Measurements from ENCODE around the gene GPRC5D.

The GPRC5D gene

GRCh38 chr12:12943586-12944260, 8.2 kb downstream of the GPRC5D start:
- in situ Hi-C loops (cut with MboI; ENCODE audit: low pct_unique_long_range_greater_than_20kb, low sequenced_read_pairs), result no loop called here
- DNase-seq, result no peak

DNA sequence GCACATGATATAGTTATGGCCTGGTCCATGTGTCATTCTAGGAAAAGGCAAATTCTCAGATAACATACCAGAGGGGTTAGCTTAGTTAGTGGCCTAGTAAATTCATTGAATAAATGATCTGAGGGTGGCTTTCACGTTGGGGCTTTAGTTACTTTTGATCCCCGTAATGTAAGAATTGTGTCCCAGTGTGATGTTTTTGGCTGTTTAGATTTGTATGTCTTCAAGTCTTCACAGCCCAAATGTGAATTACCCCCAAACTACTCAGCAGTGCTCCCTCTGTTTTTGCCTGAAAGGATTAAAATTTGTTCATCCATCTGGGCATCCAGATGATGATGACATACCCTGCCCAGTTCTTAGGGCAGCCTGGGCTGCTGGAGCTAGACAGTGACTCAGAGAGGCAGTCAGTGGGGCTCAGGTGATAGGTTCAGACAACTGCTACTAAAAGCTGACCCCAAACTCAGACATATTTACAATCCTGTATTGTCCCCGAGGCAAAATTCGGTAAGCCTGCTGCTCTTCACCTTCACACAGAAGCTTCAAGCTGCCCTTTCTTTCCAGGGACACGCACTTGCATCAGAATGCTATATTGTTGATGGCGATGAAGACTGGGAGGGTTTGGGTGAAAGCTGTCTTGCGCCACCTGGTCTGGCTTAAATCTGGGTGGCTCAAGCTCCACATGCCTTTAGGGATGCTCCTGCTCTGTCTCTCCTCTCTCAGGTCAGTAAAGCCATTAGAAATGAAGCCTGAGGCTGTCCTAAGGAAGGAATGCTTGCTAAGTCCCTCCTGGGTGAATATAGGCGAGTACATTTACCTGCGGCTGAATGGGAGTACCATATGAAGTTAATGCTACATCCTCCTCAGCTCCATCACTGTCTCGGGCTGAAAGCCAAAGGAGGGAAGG, 10.3 kb downstream of the GPRC5D start:
- in situ Hi-C loops (cut with MboI; ENCODE audit: low pct_unique_long_range_greater_than_20kb, low sequenced_read_pairs), result no loop called here
- no peak for DNase-seq

DNA sequence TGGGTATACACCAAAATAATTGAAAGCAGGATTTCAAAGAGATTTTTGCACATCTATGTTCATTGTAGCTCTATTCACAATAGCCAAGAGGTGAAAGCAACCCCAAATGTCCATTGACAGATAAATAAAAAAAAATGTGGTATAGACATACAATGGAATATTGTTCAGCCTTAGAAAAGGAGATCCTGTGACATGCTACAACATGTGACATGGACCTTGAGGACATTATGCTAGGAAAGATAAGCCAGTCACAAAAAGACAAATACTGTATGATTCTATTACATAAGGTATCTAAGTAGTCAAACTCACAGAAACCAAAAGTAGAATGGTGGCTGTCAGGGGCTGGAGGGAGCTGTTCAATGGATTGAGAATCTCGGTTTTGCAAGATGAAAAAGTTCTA, 12.1 kb downstream of the GPRC5D start:
- DNase-seq, result no peak
- in situ Hi-C loops (cut with MboI; ENCODE audit: low pct_unique_long_range_greater_than_20kb, low sequenced_read_pairs), result no loop called here

DNA sequence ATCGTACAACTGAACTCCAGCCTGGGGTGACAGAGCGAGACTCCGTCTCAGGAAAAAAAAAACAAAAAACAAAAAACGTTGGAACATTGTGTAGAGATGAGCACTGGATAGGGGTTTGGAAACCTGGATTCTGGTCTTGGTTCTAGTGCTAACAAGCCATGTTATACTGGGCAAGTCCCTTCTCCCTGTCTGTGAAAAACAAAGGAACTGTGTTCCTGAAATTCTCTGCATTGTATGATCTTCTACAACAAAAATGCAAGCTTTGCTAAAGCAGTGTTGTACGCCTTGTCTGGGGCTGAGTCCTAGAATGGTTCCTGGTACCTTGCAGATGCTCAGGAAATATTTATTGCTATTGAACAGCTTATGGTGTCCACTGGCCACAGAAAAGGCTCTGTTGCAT, 13.4 kb downstream of the GPRC5D start:
- no peak for DNase-seq
- in situ Hi-C loops (cut with MboI; ENCODE audit: low pct_unique_long_range_greater_than_20kb, low sequenced_read_pairs), result no loop called here

DNA sequence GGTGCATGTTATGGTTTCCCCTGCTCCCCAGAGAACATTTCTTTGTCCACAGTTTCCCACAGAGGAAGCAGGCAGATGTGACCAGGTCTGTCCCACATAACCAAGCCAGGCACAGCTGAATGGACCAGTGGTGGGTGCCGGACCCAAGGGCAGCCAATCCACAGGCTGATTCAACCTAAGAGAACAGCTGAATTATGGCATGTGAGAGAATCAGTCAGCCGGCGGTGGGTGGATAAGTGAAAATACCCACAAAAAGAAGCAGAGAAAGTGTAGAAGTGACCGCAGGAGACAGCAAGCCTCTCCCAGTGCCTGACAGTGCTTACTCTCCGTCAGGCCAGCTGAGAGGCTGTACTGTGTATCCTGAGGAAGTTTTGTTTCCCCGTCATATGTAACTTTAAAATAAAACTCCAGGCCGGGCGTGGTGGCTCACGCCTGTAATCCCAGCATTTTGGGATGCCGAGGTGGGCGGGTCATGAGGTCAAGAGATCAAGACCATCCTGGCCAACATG, 14.9 kb downstream of the GPRC5D start:
- no peak for DNase-seq
- in situ Hi-C loops (cut with MboI; ENCODE audit: low pct_unique_long_range_greater_than_20kb, low sequenced_read_pairs), result no loop called here

GRCh38 chr12:12934556-12934955, 17.4 kb downstream of the GPRC5D start:
- DNase-seq, result no peak
- in situ Hi-C loops (cut with MboI; ENCODE audit: low pct_unique_long_range_greater_than_20kb, low sequenced_read_pairs), result no loop called here

- no peak for DNase-seq
- in situ Hi-C loops (cut with MboI; ENCODE audit: low pct_unique_long_range_greater_than_20kb, low sequenced_read_pairs), result no loop called here
These were observed 18.2 kb downstream of the GPRC5D start for GRCh38 chr12:12933742-12934141.

- no peak for DNase-seq
- in situ Hi-C loops (cut with MboI; ENCODE audit: low pct_unique_long_range_greater_than_20kb, low sequenced_read_pairs), result no loop called here
These were observed 21.2 kb downstream of the GPRC5D start for GRCh38 chr12:12930633-12931219.

- in situ Hi-C loops (cut with MboI; ENCODE audit: low pct_unique_long_range_greater_than_20kb, low sequenced_read_pairs), result no loop called here
- DNase-seq, result no peak
These were observed 22.3 kb downstream of the GPRC5D start for GRCh38 chr12:12929696-12930095.

DNA sequence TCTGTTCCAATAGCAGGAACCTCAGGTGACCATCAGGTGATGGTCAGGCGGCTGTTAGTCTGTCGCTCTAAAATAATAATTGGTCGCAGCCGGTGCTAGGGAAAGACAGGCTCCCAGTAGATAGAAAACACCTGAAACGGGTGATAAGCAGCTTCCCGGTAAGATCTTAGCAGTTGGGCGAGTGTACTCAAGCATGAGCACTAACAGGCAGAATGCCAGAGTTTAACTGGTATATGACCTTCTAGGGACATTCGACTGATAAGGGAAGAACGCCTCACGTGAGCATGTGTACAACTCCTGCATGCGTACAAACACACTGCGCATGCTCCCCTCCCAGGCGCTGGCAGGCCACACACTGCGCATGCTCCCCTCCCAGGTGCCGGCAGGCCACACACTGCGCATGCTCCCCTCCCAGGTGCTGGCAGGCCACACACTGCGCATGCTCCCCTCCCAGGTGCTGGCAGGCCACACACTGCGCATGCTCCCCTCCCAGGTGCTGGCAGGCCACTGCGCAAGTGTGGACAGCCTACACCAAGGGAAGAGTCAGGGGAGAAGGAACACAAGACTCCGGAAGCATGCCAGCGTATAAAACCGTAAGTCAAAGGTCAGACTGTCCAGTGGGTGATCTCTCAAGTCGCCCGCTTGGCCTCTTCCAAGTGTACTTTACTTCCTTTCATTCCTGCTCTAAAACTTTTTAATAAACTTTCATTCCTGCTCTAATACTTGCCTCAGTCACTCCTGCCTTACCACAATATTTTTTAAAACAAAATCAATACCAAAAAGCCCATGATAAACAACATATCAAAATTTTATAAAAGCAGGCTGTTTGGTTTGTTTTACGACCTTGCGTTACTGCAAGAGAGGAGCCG, 24.5 kb downstream of the GPRC5D start:
- DNase-seq, result no peak
- in situ Hi-C loops (cut with MboI; ENCODE audit: low pct_unique_long_range_greater_than_20kb, low sequenced_read_pairs), result no loop called here

DNA sequence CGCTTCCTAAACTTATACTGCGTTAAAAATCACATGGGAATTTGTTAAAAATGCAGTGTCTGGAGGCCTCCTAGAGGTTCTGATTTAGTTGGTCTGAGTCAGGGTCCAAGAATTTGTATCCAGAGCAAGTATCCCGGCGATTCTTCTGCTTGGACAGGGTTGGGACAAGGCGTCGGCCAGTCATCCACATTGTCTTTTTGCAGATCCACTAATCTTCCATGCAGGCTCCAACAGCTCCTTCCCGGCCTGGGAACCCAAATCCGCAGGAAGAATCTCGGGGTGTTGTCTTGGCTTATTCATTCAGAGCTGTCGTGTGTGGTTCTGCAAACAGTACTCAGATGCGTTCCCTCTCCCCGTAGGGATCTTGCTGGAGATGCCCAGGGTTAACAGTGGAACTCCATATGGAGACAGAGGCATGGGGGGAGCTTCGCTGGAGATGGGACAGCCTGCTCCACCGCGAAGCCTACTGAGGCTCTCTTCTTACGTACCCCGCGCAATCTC, 25.3 kb downstream of the GPRC5D start:
- in situ Hi-C loops (cut with MboI; ENCODE audit: low pct_unique_long_range_greater_than_20kb, low sequenced_read_pairs), result no loop called here
- no peak for DNase-seq

- in situ Hi-C loops (cut with MboI; ENCODE audit: low pct_unique_long_range_greater_than_20kb, low sequenced_read_pairs), result no loop called here
- no peak for DNase-seq
These were observed 26.6 kb downstream of the GPRC5D start for GRCh38 chr12:12925388-12925787.

GRCh38 chr12:12924169-12924568, 27.8 kb downstream of the GPRC5D start:
- DNase-seq, result no peak
- in situ Hi-C loops (cut with MboI; ENCODE audit: low pct_unique_long_range_greater_than_20kb, low sequenced_read_pairs), result no loop called here

- no peak for DNase-seq
- in situ Hi-C loops (cut with MboI; ENCODE audit: low pct_unique_long_range_greater_than_20kb, low sequenced_read_pairs), result no loop called here
These were observed 29.0 kb downstream of the GPRC5D start for GRCh38 chr12:12922978-12923377.

GRCh38 chr12:12922191-12922616, 29.8 kb downstream of the GPRC5D start:
- in situ Hi-C loops (cut with MboI; ENCODE audit: low pct_unique_long_range_greater_than_20kb, low sequenced_read_pairs), result no loop called here

GRCh38 chr12:12919666-12920435, 32.1 kb downstream of the GPRC5D start:
- in situ Hi-C loops (cut with MboI; ENCODE audit: low pct_unique_long_range_greater_than_20kb, low sequenced_read_pairs), result no loop called here
- no peak for DNase-seq

More at GRCh38 chr12:12922191-12922616, 29.8 kb downstream of the GPRC5D start:
- no peak for DNase-seq

- no peak for DNase-seq
- in situ Hi-C loops (cut with MboI; ENCODE audit: low pct_unique_long_range_greater_than_20kb, low sequenced_read_pairs), result no loop called here
These were observed 33.1 kb downstream of the GPRC5D start for GRCh38 chr12:12918781-12919389.

DNA sequence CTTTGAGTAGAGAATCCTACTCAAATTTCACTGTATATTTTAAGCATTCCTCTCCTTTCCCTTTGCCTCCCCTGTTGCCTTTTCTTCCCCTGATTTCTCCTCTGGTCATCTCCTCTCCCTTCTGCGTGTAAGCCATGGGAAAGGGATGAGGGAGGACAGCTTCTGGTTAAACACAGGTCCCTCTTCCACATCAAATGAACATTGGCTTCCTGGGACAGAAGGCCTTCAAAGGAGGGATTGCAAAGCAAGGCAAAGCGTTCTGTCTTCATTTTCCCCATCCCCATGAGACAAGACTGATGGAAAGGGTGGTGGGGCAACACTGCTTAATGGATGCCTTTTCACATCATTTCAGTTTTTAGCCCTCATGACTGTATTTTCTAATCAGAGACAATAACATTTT, 34.5 kb downstream of the GPRC5D start:
- DNase-seq, result no peak
- in situ Hi-C loops (cut with MboI; ENCODE audit: low pct_unique_long_range_greater_than_20kb, low sequenced_read_pairs), result no loop called here
